T-helper 1 cell (primary cell): ENCODE data around the gene ZKSCAN1.
A peak's percentile ranks its signal among the peaks of the same experiment; 100 is the strongest.

Source experiments
- DNase-seq, 5 donors: peaks; one replicate each; pipeline ENCODE4 v3.0.0-alpha.2; 2012 to 2020

Gene ZKSCAN1

DNA sequence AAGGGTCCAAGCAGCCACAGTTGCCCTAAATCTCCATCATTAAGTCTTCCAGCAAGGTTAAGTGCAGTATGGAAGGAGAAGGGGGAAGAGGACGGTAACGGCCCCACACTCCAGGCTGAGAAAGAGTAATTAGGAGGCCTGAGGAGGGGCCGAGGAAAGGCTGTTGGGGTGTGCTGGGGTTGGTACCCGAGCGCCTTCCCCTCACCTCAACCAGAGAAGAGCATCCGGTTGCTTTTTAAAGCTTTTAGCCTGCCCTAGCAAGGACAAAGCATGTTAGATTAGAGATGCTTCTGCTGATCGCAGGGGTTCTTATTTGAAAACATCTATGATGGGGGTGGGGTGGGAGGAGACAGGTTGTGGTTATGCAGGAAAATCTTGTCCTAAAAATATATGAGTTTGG, 25.2 kb downstream of the ZKSCAN1 start:
- no peak for DNase-seq

DNA sequence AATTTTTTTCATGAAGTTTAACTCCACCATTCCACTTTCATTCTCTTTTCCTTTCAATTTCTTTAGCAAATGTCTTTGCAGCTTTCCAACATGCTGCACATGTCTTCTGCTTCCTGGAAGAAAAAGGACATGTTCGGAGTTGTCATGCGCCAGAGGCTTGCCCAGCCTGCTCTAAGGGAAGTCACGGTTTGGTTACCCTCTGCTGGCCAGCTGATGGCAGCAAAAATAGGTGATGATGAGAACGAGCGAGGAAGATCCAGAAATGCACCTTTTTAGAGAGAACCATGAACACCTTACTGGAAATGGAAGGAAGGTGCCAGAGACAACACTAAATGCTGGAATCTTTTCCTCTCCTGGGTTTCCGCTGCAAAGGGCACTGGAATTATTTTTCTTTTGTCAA, 29.3 kb downstream of the ZKSCAN1 start:
- DNase-seq, result no peak

DNA sequence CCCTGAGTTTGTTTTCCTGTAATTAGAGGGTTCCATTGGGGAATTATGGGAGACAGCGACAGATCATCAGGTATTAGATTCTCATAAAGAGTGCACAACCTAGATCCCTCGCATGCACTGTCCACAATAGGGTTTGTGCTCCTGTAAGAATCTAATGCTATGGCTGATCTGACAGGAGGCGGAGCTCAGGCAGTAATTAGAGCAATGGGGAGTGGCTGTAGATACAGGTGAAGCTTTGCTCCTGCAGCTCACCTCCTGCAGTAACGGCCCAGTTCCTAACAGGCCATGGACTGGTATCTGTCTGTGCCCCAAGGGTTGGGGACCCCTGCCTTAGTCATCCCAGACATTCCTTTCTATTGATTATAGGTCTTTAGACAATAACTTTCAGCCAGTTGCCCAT, 33.3 kb downstream of the ZKSCAN1 start:
- no peak for DNase-seq

DNA sequence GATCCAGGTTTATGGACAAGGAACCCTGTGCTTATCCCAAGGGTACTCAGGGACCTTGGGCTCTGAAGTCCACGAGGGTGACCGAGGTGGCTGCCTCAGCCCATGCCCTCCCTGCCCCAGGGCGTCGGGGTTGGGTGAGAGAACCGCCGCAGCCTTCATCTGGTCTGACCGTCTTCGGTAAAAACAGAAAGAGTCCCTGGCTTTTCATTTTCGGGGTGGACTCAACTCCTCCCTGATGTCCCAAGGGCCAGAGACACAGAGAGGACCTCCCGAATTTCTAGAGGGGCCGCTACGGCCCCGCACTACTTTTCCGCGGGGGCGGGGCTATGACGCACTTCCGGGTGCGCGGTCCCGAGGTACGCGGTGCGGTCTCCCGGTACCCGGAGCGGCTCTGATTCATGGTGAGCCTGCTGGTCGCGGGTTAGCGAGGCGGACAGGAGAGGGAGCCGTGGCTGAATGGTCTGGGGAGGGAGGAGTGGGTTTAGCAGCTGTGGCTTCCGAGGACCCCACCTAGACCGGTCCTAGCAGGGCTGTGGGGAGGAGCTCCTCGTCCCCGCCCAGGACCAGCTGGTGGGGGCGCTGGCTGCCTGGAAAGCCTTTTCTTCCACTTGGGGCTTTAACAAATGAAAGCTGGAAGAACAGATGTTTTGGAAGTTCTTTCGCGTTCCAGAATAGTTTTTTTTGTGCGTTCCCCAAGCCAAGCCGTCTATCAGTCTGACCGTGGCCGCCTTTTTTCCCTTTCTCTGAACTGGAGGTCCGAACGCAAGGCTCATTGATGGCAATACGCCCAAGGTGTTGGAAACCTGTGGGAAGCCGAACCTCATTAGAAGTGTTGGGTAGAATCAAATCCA, 34.3 kb downstream of the ZKSCAN1 start, which contains the start of gene ZSCAN21:
Gene ZSCAN21 (plus strand): TSS at position 334 of the 851 bp plus-strand sequence. CDS start 7,233 bp downstream, outside the sequence.
- DNase-seq, result peak; percentile 58 to 78 (median 72)

GRCh38 chr7:100051611-100052010, 36.2 kb downstream of the ZKSCAN1 start:
- DNase-seq, result no peak

DNA sequence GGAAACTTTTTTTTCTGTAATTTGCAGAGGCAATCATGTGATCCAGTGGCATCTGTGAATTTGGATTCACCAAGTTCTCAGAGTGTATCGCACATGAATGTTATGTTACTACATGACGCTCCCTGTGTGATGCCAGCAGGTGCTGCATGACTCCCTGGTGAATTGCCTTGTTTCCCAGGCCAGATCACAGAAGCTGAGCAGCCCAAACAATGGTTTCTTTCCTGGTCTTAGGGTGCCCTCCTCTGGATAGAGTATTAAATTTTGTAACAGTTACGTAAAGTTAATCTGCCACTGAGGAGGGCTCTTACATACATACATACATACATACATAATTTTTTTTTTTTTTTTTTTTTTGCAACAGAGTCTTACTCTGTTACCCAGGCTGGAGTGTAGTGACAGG, 37.8 kb downstream of the ZKSCAN1 start:
- DNase-seq, result peak in 2 of 5 donors; percentile 8 to 38

DNA sequence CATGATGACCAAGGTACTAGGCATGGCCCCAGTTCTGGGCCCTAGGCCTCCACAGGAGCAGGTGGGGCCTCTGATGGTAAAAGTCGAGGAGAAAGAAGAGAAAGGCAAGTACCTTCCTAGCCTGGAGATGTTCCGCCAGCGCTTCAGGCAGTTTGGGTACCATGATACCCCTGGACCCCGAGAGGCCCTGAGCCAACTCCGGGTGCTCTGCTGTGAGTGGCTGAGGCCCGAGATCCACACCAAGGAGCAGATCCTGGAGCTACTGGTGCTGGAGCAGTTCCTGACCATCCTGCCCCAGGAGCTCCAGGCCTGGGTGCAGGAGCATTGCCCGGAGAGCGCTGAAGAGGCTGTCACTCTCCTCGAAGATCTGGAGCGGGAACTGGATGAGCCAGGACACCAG, 41.6 kb downstream of the ZKSCAN1 start:
- no peak for DNase-seq

GRCh38 chr7:100059251-100059739, 43.9 kb downstream of the ZKSCAN1 start:
- no peak for DNase-seq

DNA sequence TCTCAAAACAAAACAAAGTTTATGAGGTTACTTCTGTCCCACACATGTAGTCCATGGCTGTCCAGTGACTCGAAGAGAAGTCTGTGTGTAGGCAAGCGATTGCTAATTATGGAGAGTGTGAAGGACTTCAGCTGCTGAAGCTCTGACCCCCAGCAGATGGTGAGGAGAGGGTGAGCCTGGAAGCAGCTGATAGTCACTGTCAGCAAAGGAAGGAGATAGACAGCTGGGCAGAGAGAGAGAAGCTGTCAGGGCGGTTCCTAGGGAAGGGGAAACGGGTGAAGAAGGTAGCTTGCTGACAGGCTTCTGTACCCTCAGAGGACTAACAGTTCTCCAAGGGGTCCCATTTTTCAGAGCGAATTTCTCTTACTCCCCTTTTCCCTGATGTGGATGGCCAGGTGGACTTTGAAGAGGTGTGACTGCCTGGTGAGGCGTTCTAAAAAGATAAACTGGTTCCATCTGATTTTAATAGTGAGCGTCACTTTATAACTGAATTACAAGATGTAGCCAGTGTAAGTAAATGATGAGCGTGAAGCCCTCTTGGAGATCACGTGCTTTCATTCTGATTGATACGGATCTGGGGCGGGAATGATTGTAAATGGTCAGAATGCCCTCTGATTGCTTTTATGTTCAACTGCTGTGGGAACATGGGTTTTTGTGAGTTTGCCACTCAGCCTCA, 46.3 kb downstream of the ZKSCAN1 start:
- DNase-seq, result no peak

- DNase-seq, result no peak
Observed at GRCh38 chr7:100063376-100063775, 48.0 kb downstream of the ZKSCAN1 start.

DNA sequence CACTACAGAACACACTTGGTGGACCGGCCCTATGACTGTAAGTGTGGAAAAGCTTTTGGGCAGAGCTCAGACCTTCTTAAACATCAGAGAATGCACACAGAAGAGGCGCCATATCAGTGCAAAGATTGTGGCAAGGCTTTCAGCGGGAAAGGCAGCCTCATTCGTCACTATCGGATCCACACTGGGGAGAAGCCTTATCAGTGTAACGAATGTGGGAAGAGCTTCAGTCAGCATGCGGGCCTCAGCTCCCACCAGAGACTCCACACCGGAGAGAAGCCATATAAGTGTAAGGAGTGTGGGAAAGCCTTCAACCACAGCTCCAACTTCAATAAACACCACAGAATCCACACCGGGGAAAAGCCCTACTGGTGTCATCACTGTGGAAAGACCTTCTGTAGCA, 48.8 kb downstream of the ZKSCAN1 start:
- DNase-seq, result no peak

GRCh38 chr7:100065452-100066186, 50.2 kb downstream of the ZKSCAN1 start:
- no peak for DNase-seq

GRCh38 chr7:100066953-100067352, 51.6 kb downstream of the ZKSCAN1 start:
- DNase-seq, result no peak

DNA sequence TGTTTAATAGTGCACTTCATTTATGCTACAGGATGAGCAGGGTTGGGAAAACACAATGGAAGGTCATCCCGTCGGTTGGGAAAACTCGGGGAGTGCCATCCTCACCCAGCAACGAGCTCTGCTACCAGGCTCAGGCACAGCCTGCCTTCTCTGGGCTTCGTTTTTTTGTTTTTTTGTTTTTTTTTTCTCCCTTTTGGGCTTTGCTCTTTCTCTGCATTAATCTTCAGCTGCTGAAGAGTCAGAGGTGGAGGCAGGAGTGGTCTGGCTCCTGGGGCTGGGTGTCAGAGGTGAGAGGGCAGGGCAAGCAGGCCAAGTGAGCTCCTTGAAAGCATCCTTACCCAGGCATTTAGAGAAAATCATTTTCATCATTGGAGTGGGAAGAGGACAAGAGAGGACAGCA, 54.6 kb downstream of the ZKSCAN1 start:
- DNase-seq, result no peak

- no peak for DNase-seq
Observed at GRCh38 chr7:100071018-100071723, 55.8 kb downstream of the ZKSCAN1 start.

GRCh38 chr7:100072462-100072861, 57.1 kb downstream of the ZKSCAN1 start:
- no peak for DNase-seq

- no peak for DNase-seq
Observed at GRCh38 chr7:100074841-100075240, 59.4 kb downstream of the ZKSCAN1 start.

DNA sequence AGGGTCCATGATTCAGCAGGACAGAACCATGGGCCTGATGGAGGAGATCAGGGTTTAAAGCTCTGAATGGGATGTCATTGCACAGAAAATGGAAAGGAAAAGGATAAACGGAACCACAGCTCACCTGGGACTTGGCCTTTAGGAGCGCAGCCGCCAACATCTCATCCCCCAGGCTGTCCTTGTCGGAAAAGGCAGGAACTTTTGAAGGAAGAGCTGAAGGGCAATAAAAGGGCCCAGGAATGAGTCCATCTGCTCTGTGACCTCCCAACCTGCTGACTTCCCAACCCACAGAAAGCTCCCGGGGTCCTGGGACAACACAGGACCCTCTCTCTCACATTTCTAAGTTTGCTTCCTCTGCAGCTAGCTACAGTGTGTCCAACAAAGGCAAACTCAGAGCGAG, 60.0 kb downstream of the ZKSCAN1 start:
- no peak for DNase-seq

DNA sequence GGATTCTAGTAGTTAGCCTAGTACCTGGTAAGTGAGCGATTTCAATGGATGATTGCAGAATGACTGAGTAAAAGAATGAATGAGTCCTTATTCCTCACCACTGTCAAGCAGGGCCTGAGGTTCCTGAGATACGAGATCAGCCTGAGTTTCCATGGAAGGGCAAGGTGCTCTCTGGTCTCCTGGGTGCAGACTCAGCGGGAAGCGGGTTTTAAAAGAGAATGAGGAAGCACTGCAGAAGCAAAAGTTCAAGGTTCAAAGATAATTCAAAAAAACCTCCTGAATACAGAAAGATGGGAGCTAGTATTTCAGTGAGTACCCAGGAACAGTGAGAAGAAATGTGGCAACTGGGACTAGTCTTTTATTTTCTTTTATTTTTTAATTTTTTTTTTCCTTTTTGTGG, 61.8 kb downstream of the ZKSCAN1 start:
- no peak for DNase-seq

GRCh38 chr7:100079024-100079560, 63.7 kb downstream of the ZKSCAN1 start:
- DNase-seq, result no peak

DNA sequence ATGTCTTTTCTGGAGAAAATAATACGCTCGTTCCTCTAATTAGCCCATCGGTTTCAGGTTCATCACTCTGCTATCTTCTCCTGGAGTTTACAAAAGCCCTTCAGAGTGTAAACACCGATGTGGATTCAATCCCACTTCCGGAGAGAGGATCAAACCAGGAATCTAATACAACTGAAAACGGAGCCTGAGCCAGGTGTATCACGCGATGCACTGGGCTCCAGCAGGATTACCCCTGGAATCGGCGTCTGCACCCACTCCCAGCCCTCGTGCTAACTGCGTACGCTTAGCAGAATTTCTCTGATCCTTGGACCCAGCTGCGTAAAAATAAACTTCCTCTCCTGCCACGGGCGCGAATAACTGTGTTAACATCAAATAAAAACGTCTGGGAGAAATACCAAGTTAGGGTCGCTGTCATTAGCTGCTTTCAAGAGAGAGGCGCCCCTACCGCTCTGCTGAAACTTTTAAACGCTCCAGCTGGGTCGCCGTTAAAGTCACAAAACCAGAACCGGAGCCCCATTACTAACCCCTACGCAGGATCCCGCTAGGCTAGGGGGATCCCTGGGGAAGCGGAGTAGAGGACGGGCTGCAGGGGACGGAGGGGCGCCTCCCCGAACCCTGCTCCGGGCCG, 65.6 kb downstream of the ZKSCAN1 start:
- peak in 1 of 5 donors; percentile 17 for DNase-seq
